DOHH2 (cell line): ENCODE measurements around the gene ADGRE1.

Source experiments
- H3F3A ChIP-seq: fragments of 200-600 bp; sonication (generic), shearing (Covaris generic); 2 replicates; pipeline ENCODE4 v1.6.0; 2016; ENCODE audit warnings: antibody characterized with exemption, mild to moderate bottlenecking; ENCODE audit not compliant: control insufficient read depth, insufficient read depth
- H3K27ac ChIP-seq: fragments of 200-600 bp; sonication (generic); 2 replicates; pipeline ENCODE4 v1.5.1; 2014; ENCODE audit warnings: low read depth, mild to moderate bottlenecking, low read length, moderate library complexity
- H3K27me3 ChIP-seq: fragments of 200-600 bp; sonication (generic); 2 replicates; pipeline ENCODE4 v1.6.1; 2014; ENCODE audit warnings: mild to moderate bottlenecking, low read length, mixed read lengths; ENCODE audit not compliant: control insufficient read depth
- H3K36me3 ChIP-seq: fragments of 200-600 bp; sonication (generic); 2 replicates; pipeline ENCODE4 v1.6.1; 2014; ENCODE audit warnings: mild to moderate bottlenecking, low read length, moderate library complexity, mixed read lengths; ENCODE audit not compliant: control insufficient read depth
- H3K4me1 ChIP-seq: fragments of 200-600 bp; sonication (generic); 2 replicates; pipeline ENCODE4 v1.6.1; 2014; ENCODE audit warnings: mild to moderate bottlenecking, low read length, mixed read lengths; ENCODE audit not compliant: control insufficient read depth
- H3K4me2 ChIP-seq: fragments of 200-600 bp; sonication (generic); 2 replicates; pipeline ENCODE4 v1.6.0; 2014; ENCODE audit warnings: mild to moderate bottlenecking, low read length, moderate library complexity
- H3K4me3 ChIP-seq: fragments of 200-600 bp; sonication (generic); 2 replicates; pipeline ENCODE4 v1.5.1; 2014; ENCODE audit warnings: mild to moderate bottlenecking, low read length, mixed read lengths
- H3K79me2 ChIP-seq: fragments of 200-600 bp; sonication (generic); 2 replicates; pipeline ENCODE4 v1.6.1; 2014; ENCODE audit warnings: mild to moderate bottlenecking, low read length, mixed read lengths; ENCODE audit not compliant: control insufficient read depth
- H3K9me2 ChIP-seq: fragments of 200-600 bp; sonication (generic); replicated peaks from 2 replicates; pipeline ENCODE4 v1.6.1; 2014; ENCODE audit warnings: mild to moderate bottlenecking, low read length, mixed read lengths; ENCODE audit not compliant: control insufficient read depth
- H3K9me3 ChIP-seq: fragments of 200-600 bp; sonication (generic); 2 replicates; pipeline ENCODE4 v1.6.1; 2014; ENCODE audit warnings: antibody characterized with exemption, low read length, mixed read lengths; ENCODE audit not compliant: control insufficient read depth, insufficient read depth
- H4K20me1 ChIP-seq: fragments of 200-600 bp; sonication (generic); 2 replicates; pipeline ENCODE4 v1.6.0; 2014; ENCODE audit warnings: low read depth, mild to moderate bottlenecking, antibody characterized with exemption, low read length, moderate library complexity; ENCODE audit not compliant: control insufficient read depth, insufficient read depth
- CTCF ChIP-seq: fragments of 200-600 bp; sonication (generic); IDR thresholded peaks from one replicate; pipeline ENCODE4 v1.5.1; 2014; ENCODE audit warnings: antibody characterized with exemption, mild to moderate bottlenecking, low read depth, low read length; ENCODE audit not compliant: poor library complexity, severe bottlenecking
- EZH2phosphoT487 ChIP-seq: fragments of 200-600 bp; sonication (generic); IDR thresholded peaks from 2 replicates; pipeline ENCODE4 v1.6.1; 2017; ENCODE audit warnings: borderline replicate concordance, mild to moderate bottlenecking, antibody characterized with exemption, low read length, moderate library complexity, mixed read lengths

The ADGRE1 gene

GRCh38 chr19:6971366-6971765 lies 84.0 kb downstream of the ADGRE1 start:
- 0 out of 2 replicates have a peak, but pooled peaks cover 6% of the 10 kb centered on the region for H3K4me1 ChIP-seq
- no peaks in the 10 kb centered on the region for H3K9me2 ChIP-seq
- no peak overlapping the region for H3K4me3 ChIP-seq
- no peaks in the 10 kb centered on the region for H4K20me1 ChIP-seq
- TF ChIP-seq CTCF = no peak
- TF ChIP-seq EZH2phosphoT487 = no peak
- H3K27me3 ChIP-seq = no peaks in the 10 kb centered on the region
- H3K27ac ChIP-seq = no peak overlapping the region
- no peak overlapping the region for H3K4me2 ChIP-seq
- no peaks in the 10 kb centered on the region for H3F3A ChIP-seq
- H3K36me3 ChIP-seq = no peaks in the 10 kb centered on the region
- H3K9me3 ChIP-seq = peaks cover 8% of the 10 kb centered on the region; the same call in 1 of the 2 replicates
- no peaks in the 10 kb centered on the region for H3K79me2 ChIP-seq

GRCh38 chr19:6976197-6976596 lies 88.8 kb downstream of the ADGRE1 start:
- H3K79me2 ChIP-seq = no peaks in the 10 kb centered on the region

GRCh38 chr19:6979399-6979798 lies 92.0 kb downstream of the ADGRE1 start:
- Histone ChIP-seq H4K20me1 (no peaks in the 10 kb centered on the region), H3K27me3 (peaks cover 6% of the 10 kb centered on the region; the same call in 1 of the 2 replicates), H3K4me3 (no peak overlapping the region), H3K9me2 (no peaks in the 10 kb centered on the region), H3K27ac (no peak overlapping the region), H3F3A (no peaks in the 10 kb centered on the region), H3K4me1 (no peaks in the 10 kb centered on the region), H3K4me2 (no peak overlapping the region), H3K9me3 (peaks cover 14% of the 10 kb centered on the region), H3K79me2 (no peaks in the 10 kb centered on the region), H3K36me3 (no peaks in the 10 kb centered on the region)
- TF ChIP-seq CTCF = no peak
- TF ChIP-seq EZH2phosphoT487 = no peak

More at GRCh38 chr19:6976197-6976596, 88.8 kb downstream of the ADGRE1 start:
- Histone ChIP-seq H3K9me2 (no peaks in the 10 kb centered on the region), H3K36me3 (no peaks in the 10 kb centered on the region), H3K4me2 (no peak overlapping the region), H3K9me3 (peaks cover 15% of the 10 kb centered on the region), H3K27me3 (no peaks in the 10 kb centered on the region), H3K4me3 (no peak overlapping the region), H3K4me1 (no peaks in the 10 kb centered on the region), H3F3A (no peaks in the 10 kb centered on the region), H3K27ac (no peak overlapping the region), H4K20me1 (no peaks in the 10 kb centered on the region)
- TF ChIP-seq EZH2phosphoT487 = no peak
- TF ChIP-seq CTCF = no peak
